ENCODE measurements around the gene SAMD11.

Gene SAMD11

DNA sequence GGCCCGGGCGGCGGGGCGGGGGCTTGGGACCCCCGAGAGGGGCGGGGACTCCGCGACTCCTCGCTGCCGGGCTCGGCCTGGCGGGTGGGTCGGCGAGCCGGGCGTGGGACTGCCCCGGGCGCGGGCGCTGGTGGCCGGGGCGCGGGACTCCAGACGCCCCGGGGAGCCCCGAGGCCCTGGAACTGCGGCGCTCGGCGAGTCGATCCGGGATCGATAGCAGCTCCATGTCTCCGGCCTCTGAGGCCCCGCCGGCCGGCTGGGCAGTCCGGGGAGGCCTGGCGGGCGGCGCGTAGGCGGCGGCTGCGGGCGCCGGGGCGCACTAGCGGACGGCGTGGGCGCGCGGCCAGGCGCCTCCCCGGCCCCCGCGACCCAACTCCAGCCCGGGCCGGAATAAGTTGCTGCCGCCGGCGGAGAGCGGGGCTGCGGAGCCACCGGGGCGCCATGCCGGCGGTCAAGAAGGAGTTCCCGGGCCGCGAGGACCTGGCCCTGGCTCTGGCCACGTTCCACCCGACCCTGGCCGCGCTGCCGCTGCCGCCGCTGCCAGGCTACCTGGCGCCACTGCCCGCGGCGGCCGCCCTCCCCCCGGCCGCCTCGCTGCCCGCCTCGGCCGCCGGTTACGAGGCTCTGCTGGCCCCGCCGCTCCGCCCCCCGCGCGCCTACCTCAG, 400 bp downstream of the SAMD11 start:
- TF ChIP-seq, protein P1, sequence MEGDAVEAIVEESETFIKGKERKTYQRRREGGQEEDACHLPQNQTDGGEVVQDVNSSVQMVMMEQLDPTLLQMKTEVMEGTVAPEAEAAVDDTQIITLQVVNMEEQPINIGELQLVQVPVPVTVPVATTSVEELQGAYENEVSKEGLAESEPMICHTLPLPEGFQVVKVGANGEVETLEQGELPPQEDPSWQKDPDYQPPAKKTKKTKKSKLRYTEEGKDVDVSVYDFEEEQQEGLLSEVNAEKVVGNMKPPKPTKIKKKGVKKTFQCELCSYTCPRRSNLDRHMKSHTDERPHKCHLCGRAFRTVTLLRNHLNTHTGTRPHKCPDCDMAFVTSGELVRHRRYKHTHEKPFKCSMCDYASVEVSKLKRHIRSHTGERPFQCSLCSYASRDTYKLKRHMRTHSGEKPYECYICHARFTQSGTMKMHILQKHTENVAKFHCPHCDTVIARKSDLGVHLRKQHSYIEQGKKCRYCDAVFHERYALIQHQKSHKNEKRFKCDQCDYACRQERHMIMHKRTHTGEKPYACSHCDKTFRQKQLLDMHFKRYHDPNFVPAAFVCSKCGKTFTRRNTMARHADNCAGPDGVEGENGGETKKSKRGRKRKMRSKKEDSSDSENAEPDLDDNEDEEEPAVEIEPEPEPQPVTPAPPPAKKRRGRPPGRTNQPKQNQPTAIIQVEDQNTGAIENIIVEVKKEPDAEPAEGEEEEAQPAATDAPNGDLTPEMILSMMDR (IDR thresholded peaks at IDR 0.05; ENCODE audit: extremely low read depth, missing control alignments), result no peak
- no peak for DNase-seq (ENCODE audit: low spot score)

DNA sequence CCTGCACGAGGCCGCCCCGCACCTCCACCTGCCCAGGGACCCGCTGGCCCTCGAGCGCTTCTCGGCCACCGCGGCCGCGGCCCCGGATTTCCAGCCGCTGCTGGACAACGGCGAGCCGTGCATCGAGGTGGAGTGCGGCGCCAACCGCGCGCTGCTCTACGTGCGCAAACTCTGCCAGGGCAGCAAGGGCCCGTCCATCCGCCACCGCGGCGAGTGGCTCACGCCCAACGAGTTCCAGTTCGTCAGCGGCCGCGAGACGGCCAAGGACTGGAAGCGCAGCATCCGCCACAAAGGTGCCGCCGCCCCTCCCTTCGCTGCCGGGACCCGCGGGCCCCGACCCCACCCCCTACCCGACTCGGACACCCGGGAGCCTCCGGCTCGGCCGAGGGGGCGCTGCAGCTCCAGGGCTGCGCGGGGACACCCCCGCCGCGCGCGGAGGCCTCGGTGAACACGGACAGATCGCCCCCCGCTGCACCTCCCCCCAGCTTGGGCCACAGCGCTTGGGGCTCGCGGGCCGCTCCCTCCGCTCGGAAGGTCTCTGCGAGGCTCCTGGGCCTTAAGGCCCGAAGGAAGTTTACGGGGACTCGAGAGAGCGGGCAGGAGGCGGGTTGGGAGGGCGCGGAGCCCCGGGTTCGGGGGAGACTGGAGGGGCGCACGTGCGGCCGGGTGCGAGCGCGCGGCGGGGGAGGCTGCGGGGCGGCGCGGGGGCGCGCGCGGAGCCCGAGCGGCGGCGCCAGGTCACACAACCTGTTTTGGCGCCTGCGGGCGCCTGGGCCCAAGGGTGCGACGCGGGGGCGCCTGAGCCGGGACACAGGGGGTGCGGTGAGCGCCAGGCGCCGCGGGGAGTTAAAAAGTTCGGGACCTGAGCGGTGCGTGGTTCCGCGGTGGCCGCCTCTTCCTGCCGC, 1.2 kb downstream of the SAMD11 start:
- DNase-seq (ENCODE audit: low spot score), result no peak
- TF ChIP-seq, protein P1 (IDR thresholded peaks at IDR 0.05; ENCODE audit: extremely low read depth, missing control alignments), result no peak

DNA sequence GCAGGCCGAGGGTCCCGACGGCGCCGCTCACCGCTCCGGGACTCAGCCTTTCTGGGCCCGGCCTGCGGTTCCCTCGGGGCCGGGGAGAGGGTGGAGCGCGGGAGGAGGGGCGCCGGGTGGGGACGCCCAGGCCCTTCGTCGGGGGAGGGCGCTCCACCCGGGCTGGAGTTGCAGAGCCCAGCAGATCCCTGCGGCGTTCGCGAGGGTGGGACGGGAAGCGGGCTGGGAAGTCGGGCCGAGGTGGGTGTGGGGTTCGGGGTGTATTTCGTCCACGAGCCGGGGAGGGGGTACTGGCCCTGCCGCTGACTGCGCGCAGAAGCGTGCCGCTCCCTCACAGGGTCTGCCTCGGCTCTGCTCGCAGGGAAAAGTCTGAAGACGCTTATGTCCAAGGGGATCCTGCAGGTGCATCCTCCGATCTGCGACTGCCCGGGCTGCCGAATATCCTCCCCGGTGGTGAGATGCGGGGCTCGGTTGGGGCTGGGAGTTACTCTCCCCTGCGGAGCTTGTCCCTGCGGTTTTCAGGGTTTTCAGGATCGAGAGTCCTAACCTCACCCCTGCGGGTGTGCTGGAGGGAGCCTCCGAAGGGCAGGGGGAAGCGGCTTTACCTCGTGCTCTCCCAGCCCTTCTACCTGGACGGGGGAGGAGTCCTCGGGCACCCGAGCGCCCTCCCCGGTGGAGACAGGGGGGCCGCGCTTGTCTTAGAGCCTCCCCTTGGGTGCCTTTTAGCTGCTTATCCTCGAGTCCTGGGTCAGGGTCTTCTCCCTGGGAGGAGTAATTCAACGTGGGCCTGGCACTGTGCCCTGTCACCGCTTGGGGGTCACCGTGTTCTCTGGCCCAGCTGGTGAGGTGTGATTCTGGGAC, 2.1 kb downstream of the SAMD11 start:
- no peak for DNase-seq (ENCODE audit: low spot score)
- TF ChIP-seq, protein P1 (IDR thresholded peaks at IDR 0.05; ENCODE audit: extremely low read depth, missing control alignments), result no peak

DNA sequence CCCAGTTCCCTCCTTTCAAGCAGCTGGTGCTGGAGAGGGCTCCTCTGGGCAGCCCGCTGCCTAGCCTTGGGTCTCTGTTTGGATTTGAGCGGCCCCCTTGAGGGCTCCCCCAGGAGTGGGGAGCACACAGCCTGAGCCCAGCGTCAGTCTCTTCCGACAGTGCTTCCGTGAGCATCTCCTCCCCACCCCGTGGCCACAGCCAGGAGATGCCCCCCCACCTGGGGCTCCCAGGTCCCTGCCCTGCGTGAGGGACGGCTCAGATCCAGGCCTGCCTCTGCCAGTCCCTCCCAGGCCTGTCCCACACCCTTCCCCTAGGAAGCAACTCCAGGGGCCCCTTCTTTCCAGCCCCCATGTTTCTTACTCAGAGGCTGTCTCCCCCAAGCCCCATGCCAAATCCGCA, 3.5 kb downstream of the SAMD11 start:
- no peak for DNase-seq (ENCODE audit: low spot score)
- TF ChIP-seq, protein P1 (IDR thresholded peaks at IDR 0.05; ENCODE audit: extremely low read depth, missing control alignments), result no peak

DNA sequence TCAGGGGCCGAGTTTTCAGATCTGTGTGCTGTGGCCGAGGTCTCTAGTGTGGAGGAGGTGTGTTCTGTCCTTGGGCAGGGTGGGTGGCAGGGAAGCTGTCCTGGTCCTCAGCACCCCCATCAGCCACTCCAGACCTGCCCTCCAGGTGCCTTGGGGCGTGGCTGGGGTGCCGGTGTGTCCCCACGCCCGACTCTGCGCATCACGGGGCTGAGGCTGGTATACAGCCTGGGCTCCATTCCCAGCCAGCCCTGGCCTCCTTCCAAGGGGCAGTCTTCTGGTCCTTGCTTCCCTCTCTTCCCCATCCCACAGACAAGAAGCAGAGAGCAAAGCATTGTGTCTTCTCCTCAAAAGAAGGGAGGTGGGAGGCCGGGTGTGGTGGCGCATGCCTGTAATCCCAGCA, 4.0 kb downstream of the SAMD11 start:
- TF ChIP-seq, protein P1 (IDR thresholded peaks at IDR 0.05; ENCODE audit: extremely low read depth, missing control alignments), result no peak
- no peak for DNase-seq (ENCODE audit: low spot score)

DNA sequence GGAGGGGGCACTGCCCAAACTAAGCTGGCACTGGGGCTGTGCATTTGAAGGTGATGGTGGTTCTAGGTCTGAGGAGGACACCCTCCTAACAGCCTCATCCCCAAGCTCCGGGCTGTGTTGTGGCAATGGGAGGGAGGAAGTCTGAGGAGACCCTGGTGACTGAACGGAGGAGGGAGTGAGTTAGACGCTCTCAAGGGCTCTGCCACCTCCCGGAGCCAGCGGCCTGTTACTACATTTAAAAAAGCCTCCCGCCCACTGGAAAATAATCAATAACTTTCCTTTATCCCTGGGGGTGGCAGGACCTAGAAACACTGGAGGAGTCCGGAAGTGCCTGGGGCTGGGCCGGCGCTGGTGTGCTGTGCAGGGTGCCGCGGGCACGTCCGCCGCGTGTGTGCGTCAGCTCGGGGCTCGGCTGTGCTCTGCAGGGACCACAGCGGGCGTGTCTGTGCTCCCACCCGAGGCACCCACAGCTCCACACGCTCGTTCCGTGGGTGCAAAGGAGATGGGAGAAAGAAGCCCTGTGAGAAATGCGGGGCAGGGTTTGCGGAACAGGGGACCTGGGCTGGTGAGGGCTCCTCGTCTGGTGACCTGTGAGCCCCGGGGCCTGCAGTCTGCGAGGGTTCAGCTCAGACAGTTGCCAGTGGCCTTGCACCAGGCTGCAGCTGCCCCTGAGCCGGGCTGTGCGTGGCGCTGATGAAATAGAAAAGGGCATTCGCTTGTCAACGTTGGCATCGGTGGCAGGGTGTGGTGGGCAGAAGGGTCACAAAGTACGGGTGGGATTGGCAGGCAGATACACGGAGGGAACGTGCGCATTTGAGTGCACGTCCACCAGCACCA, 5.3 kb downstream of the SAMD11 start:
- TF ChIP-seq, protein P1 (IDR thresholded peaks at IDR 0.05; ENCODE audit: extremely low read depth, missing control alignments), result no peak
- DNase-seq (ENCODE audit: low spot score), result no peak

All from GM20000 (cell line).